DND-41 (cell line): ENCODE results near the gene MAP3K5.
A peak's percentile ranks its signal among the peaks of the same experiment; 100 is the strongest.

ENCODE experiments used
- ATAC-seq: fragments of 200-7000 bp; cut with Tn5 transposase; 3 replicates; pipeline ENCODE4 v1.9.1; 2021; ENCODE audit warnings: low read depth; ENCODE audit not compliant: insufficient read depth
- DNase-seq: peaks from one replicate; pipeline ENCODE4 v3.0.0-alpha.2; 2020
- H2AFZ ChIP-seq: 2 replicates; pipeline ENCODE4 v1.6.0; 2012; ENCODE audit warnings: low read depth, low read length
- H3K27ac ChIP-seq: 2 replicates; pipeline ENCODE4 v1.5.1; 2012; ENCODE audit warnings: low read length, inconsistent platforms
- H3K27me3 ChIP-seq: fragments of 200-600 bp; sonication (generic); 2 replicates; pipeline ENCODE4 v1.6.0; 2012; ENCODE audit warnings: low read length, mild to moderate bottlenecking, inconsistent platforms; ENCODE audit not compliant: insufficient read depth, poor library complexity
- H3K36me3 ChIP-seq: 2 replicates; pipeline ENCODE4 v1.5.1; 2012; ENCODE audit warnings: low read length, inconsistent platforms; ENCODE audit not compliant: insufficient read depth
- H3K4me1 ChIP-seq: 2 replicates; pipeline ENCODE4 v1.5.1; 2012; ENCODE audit warnings: mild to moderate bottlenecking, low read length; ENCODE audit not compliant: insufficient read depth
- H3K4me2 ChIP-seq: 2 replicates; pipeline ENCODE4 v1.6.0; 2012; ENCODE audit warnings: mild to moderate bottlenecking, moderate library complexity, low read length, inconsistent platforms; ENCODE audit not compliant: insufficient read depth
- H3K4me3 ChIP-seq, 2 experiments: fragments of 200-600 bp in 1 of 2; shearing (Covaris generic) in 1 of 2; 2 replicates each; pipeline ENCODE4 v1.5.1; 2012 to 2016; ENCODE audit warnings: inconsistent platforms in 2 of 2, low read length in 2 of 2, mild to moderate bottlenecking in 2 of 2, low read depth in 1 of 2, moderate library complexity in 1 of 2
- H3K79me2 ChIP-seq: 2 replicates; pipeline ENCODE4 v1.6.0; 2012; ENCODE audit warnings: low read length, inconsistent platforms; ENCODE audit not compliant: insufficient read depth
- H3K9ac ChIP-seq: 2 replicates; pipeline ENCODE4 v1.6.0; 2012; ENCODE audit warnings: low read depth, mild to moderate bottlenecking, inconsistent platforms, low read length, moderate library complexity
- H3K9me3 ChIP-seq: 2 replicates; pipeline ENCODE4 v1.5.1; 2012; ENCODE audit warnings: low read length, moderate library complexity, mild to moderate bottlenecking, inconsistent platforms; ENCODE audit not compliant: insufficient read depth, severe bottlenecking
- H4K20me1 ChIP-seq: 2 replicates; pipeline ENCODE4 v1.6.0; 2012; ENCODE audit warnings: low read length; ENCODE audit not compliant: insufficient read depth
- EZH2 ChIP-seq: IDR thresholded peaks from 3 replicates; pipeline ENCODE4 v1.6.1; 2012; ENCODE audit warnings: borderline replicate concordance, low read depth, mild to moderate bottlenecking, moderate library complexity, low read length, inconsistent platforms; ENCODE audit not compliant: severe bottlenecking
- TF ChIP-seq, protein P1 (sequence below): IDR thresholded peaks from 2 replicates; pipeline ENCODE4 v1.5.1; 2012; ENCODE audit warnings: borderline replicate concordance, low read length, moderate library complexity, mild to moderate bottlenecking; ENCODE audit not compliant: poor library complexity, severe bottlenecking; ENCODE audit errors: extremely low read depth

MAP3K5 gene

GRCh38 chr6:136740050-136740974 is 52.0 kb downstream of the MAP3K5 start:
- ATAC-seq (no peak), DNase-seq (no peak)
- Histone ChIP-seq H2AFZ (no peak overlapping the region), H3K4me1 (no peaks in the 10 kb centered on the region), H3K4me2 (no peak overlapping the region), H3K36me3 (no peaks in the 10 kb centered on the region), H3K9me3 (no peaks in the 10 kb centered on the region), H3K9ac (no peak overlapping the region), H3K4me3 (no peak overlapping the region), H3K27ac (no peak overlapping the region), H3K79me2 (no peaks in the 10 kb centered on the region), H3K27me3 (peaks cover 2% of the 10 kb centered on the region), H4K20me1 (no peaks in the 10 kb centered on the region)
- no peak for TF ChIP-seq EZH2
- TF ChIP-seq, protein P1, sequence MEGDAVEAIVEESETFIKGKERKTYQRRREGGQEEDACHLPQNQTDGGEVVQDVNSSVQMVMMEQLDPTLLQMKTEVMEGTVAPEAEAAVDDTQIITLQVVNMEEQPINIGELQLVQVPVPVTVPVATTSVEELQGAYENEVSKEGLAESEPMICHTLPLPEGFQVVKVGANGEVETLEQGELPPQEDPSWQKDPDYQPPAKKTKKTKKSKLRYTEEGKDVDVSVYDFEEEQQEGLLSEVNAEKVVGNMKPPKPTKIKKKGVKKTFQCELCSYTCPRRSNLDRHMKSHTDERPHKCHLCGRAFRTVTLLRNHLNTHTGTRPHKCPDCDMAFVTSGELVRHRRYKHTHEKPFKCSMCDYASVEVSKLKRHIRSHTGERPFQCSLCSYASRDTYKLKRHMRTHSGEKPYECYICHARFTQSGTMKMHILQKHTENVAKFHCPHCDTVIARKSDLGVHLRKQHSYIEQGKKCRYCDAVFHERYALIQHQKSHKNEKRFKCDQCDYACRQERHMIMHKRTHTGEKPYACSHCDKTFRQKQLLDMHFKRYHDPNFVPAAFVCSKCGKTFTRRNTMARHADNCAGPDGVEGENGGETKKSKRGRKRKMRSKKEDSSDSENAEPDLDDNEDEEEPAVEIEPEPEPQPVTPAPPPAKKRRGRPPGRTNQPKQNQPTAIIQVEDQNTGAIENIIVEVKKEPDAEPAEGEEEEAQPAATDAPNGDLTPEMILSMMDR = no peak

DNA sequence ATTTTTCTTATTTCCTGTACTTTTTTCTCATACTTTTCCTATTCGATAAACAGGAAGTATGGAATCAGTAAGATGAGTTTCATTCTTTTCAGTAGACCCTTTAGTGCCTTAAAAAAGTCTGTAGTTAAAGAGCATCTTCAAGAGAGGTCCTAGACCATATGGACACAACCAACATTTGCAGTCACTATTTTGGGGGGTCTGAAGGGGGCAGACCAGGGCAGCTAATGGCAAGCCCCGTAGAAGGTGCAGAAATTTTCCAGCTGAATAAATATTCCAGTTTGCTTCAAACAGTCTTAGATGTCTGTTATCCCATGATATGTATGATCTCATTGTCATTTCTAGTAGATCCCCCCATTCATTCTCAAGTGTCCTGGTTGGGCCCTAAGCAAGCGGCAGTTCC is 52.8 kb downstream of the MAP3K5 start:
- Histone ChIP-seq H3K4me2 (no peak overlapping the region), H4K20me1 (no peaks in the 10 kb centered on the region), H3K4me3 (no peak overlapping the region), H3K79me2 (no peaks in the 10 kb centered on the region), H3K9ac (no peak overlapping the region), H3K4me1 (no peaks in the 10 kb centered on the region), H2AFZ (no peak overlapping the region), H3K27ac (no peak overlapping the region), H3K36me3 (no peaks in the 10 kb centered on the region), H3K27me3 (peaks cover 2% of the 10 kb centered on the region), H3K9me3 (no peaks in the 10 kb centered on the region)
- ATAC-seq (no peak), DNase-seq (no peak)
- TF ChIP-seq, protein P1 = peak; percentile 12
- no peak for TF ChIP-seq EZH2

DNA sequence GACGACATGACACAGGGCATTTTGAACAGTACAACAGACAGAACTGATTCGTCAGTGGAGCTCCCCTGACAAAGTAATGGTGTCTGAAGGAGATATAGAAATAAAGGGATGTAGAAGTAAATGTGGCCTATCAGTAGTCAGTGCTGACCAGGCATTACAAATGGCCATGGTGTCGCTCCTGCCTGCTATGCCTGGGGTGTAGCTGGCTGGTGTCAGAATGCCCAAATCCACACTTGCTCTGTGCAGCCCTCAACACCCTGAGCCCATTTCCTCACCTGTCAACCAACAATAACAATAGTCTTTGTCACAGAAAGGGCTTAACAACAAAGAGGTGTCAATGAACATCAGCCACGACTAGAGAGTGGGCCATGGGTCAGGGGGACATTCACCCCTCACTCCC is 53.2 kb downstream of the MAP3K5 start:
- no peaks in the 10 kb centered on the region for H4K20me1 ChIP-seq
- peaks cover 2% of the 10 kb centered on the region for H3K27me3 ChIP-seq
- ATAC-seq (no peak), DNase-seq (no peak)
- H3K4me1 ChIP-seq = no peaks in the 10 kb centered on the region
- no peaks in the 10 kb centered on the region for H3K9me3 ChIP-seq
- H3K4me2 ChIP-seq = no peak overlapping the region
- H3K4me3 ChIP-seq = no peak overlapping the region
- no peak overlapping the region for H3K9ac ChIP-seq
- no peaks in the 10 kb centered on the region for H3K36me3 ChIP-seq
- no peak for TF ChIP-seq EZH2
- TF ChIP-seq, protein P1 = no peak
- no peak overlapping the region for H3K27ac ChIP-seq
- no peaks in the 10 kb centered on the region for H3K79me2 ChIP-seq
- H2AFZ ChIP-seq = no peak overlapping the region

GRCh38 chr6:136738692-136739057 is 53.6 kb downstream of the MAP3K5 start:
- no peak overlapping the region for H3K27ac ChIP-seq
- no peaks in the 10 kb centered on the region for H4K20me1 ChIP-seq
- H3K27me3 ChIP-seq = peaks cover 2% of the 10 kb centered on the region
- H3K4me3 ChIP-seq = no peak overlapping the region
- no peak overlapping the region for H3K9ac ChIP-seq
- H3K9me3 ChIP-seq = no peaks in the 10 kb centered on the region
- TF ChIP-seq, protein P1 = no peak
- TF ChIP-seq EZH2 = no peak
- ATAC-seq (no peak), DNase-seq (no peak)
- H3K36me3 ChIP-seq = no peaks in the 10 kb centered on the region
- no peaks in the 10 kb centered on the region for H3K79me2 ChIP-seq
- no peak overlapping the region for H3K4me2 ChIP-seq
- no peak overlapping the region for H2AFZ ChIP-seq
- no peaks in the 10 kb centered on the region for H3K4me1 ChIP-seq
